Pancreas (tissue), 10 donors: Measurements from ENCODE around the gene SLC35G3. TPM values are rescaled to one million over a fixed set of nuclear protein-coding genes. Genes with fewer than 3 reads are reported as not detected.

ENCODE experiments used
- ATAC-seq, 4 donors: fragments of 200-7000 bp; cut with Tn5 transposase; one replicate each; pipeline versions ENCODE4 v1.8.0 to v1.9.1; 2020; ENCODE audit warnings: mild to moderate bottlenecking in 4 of 4, moderate library complexity in 4 of 4
- DNase-seq, 6 donors: peaks; one replicate each; pipeline ENCODE4 v3.0.0-alpha.2; 2020
- FAIRE-seq: peaks from 2 replicates; lab custom pipeline; 2012; peaks lifted over from hg19 to GRCh38; lab: Jason Lieb, UNC
- H3K27ac ChIP-seq, 4 donors: fragments of 200-600 bp; sonication (generic); 1 replicate in 3 of 4; 2 replicates in 1 of 4; pipeline versions ENCODE4 v1.5.0 to v1.8.0; 2020
- H3K27me3 ChIP-seq, 4 donors: fragments of 200-600 bp; one replicate each; pipeline ENCODE4 v1.8.0; 2021
- H3K36me3 ChIP-seq, 3 donors: fragments of 200-600 bp; sonication (generic) in 1 of 3; one replicate each; pipeline versions ENCODE4 v1.5.0 to v1.8.0; 2020 to 2021
- H3K4me1 ChIP-seq, 3 donors: fragments of 200-600 bp; one replicate each; pipeline ENCODE4 v1.8.0; 2021
- H3K4me3 ChIP-seq, 4 donors: fragments of 200-600 bp; sonication (generic) in 2 of 4; one replicate each; pipeline versions ENCODE4 v1.5.0 to v1.8.0; 2020 to 2021
- H3K9me3 ChIP-seq, 4 donors: fragments of 200-600 bp; one replicate each; pipeline ENCODE4 v1.8.0; 2021
- WGBS, 2 donors: extraction: QIAGEN DNeasy Blood & Tissue Kit; methylation state at CpG; one replicate each; pipeline ENCODE4 v1.1.7; 2013; 5-methylcytosine and 5-hydroxymethylcytosine counted together
- intact Hi-C, 3 donors: fragments of 100-400 bp; cut with DNase I; formaldehyde crosslinking; loops; one replicate each; pipeline versions ENCODE4 v1.11.1 to v1.14.2; 2022
- polyA plus RNA-seq, 2 donors: library from polyadenylated mRNA; stranded (reverse); fragments of 200-250 nt; gene quantifications; one replicate each; pipeline ENCODE4 v1.2.3, GENCODE V29; 2013
- total RNA-seq, 6 donors: library from RNA; stranded (reverse); fragmentation: NEBNext Ultra II Directional in 4 of 6; extraction: Animal tissue kit (Norgen Biotek cat#: 25700) in 4 of 6; gene quantifications; one replicate each; pipeline versions ENCODE4 v1.2.1 to v1.2.4, GENCODE V29; 2021 to 2023
- TF ChIP-seq, protein P1 (sequence below), 4 donors: fragments of 200-600 bp; sonication (generic) in 3 of 4; IDR thresholded peaks; one replicate each; pipeline versions ENCODE4 v1.5.0 to v1.8.0; 2021; ENCODE audit warnings: antibody characterized with exemption in 4 of 4
- donor health status: healthy with polysubstance abuse.
- donor health status: DM: no; HTN: no; CAD: no; lungs with moderate emphysema.
- donor health status: DM: no; HTN: no; CAD: no.
- donor health status: control.
- donor health status: control.
- donor health status: Bipolar disorder and iron deficiency.
- donor health status: DM: yes; HTN: yes; CAD: no.
- donor health status: DM: no; HTN: no; CAD: no.
- donor health status: DM: no; HTN: no; CAD: no.
- donor health status: DM: yes; HTN: yes; CAD: no.

Gene SLC35G3
- total and polyA plus RNA-seq, 8 donors, result not detected

DNA sequence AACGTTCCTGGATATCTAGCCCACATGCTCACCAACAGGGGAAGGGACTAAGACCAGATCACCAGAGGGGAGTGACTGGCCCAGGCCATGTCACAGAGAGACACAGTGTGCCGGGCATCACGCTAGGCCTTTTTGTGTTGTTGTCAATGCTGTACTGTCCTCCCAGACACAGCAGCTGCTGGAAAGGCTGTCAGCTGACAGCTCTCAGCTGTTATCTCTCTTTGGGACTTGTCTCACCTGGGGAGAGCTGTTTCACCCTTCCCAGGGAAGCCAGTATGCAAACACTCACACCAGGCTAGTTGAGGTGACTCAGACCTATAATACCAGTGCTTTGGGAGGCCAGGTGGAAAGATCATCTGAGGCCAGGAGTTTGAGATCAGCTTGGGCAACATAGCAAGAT is 27.1 kb downstream of the SLC35G3 start:
- Histone ChIP-seq H3K27me3 (no peaks in the 10 kb centered on the region), H3K4me3 (no peak overlapping the region), H3K9me3 (no peaks in the 10 kb centered on the region), H3K36me3 (no peaks in the 10 kb centered on the region), H3K27ac (no peak overlapping the region), H3K4me1 (no peaks in the 10 kb centered on the region)
- FAIRE-seq, result no peak
- ATAC-seq, result no peak
- 33 to 40% methylated on average over 3 of the region's 3 CpGs for WGBS, 2 donors
- no peak for DNase-seq
- intact Hi-C loops, result loop anchor here in 1 of 3 donors (10.0 kb wide), 1 partner anchor 368 kb away; the partner anchor contains the start of gene SLFN12L
- TF ChIP-seq, protein P1, sequence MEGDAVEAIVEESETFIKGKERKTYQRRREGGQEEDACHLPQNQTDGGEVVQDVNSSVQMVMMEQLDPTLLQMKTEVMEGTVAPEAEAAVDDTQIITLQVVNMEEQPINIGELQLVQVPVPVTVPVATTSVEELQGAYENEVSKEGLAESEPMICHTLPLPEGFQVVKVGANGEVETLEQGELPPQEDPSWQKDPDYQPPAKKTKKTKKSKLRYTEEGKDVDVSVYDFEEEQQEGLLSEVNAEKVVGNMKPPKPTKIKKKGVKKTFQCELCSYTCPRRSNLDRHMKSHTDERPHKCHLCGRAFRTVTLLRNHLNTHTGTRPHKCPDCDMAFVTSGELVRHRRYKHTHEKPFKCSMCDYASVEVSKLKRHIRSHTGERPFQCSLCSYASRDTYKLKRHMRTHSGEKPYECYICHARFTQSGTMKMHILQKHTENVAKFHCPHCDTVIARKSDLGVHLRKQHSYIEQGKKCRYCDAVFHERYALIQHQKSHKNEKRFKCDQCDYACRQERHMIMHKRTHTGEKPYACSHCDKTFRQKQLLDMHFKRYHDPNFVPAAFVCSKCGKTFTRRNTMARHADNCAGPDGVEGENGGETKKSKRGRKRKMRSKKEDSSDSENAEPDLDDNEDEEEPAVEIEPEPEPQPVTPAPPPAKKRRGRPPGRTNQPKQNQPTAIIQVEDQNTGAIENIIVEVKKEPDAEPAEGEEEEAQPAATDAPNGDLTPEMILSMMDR (IDR thresholded peaks at IDR 0.05), result no peak

DNA sequence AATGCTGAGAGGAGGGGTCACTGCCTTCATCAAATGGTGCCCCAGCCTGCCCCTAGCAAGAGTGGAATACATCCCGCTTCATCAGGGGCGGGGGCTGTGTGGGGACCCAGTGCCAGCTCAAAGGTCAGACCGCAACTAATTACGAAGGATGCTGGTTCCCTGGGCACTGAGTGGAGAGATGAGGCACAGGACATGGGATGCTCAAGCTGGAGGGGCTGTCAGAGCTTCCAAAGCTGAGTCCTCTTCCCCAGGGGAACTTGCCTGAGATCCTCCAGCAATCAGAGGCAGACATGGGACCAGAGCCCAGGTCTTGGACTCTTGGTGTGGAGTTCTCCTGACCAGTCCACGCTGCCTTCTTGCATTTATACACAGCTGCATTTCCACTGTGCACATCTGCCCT is 27.7 kb downstream of the SLC35G3 start:
- H3K9me3 ChIP-seq, result no peaks in the 10 kb centered on the region
- H3K27ac ChIP-seq, result no peak overlapping the region
- 47 to 61% methylated on average over 5 of the region's 5 CpGs for WGBS, 2 donors
- no peaks in the 10 kb centered on the region for H3K36me3 ChIP-seq
- DNase-seq, result no peak
- H3K4me1 ChIP-seq, result no peaks in the 10 kb centered on the region
- intact Hi-C loops, result loop anchor here in 1 of 3 donors (10.0 kb wide), 1 partner anchor 368 kb away; the partner anchor contains the start of gene SLFN12L
- ATAC-seq, result no peak
- no peak overlapping the region for H3K4me3 ChIP-seq
- TF ChIP-seq, protein P1 (IDR thresholded peaks at IDR 0.05), result no peak
- no peaks in the 10 kb centered on the region for H3K27me3 ChIP-seq
- no peak for FAIRE-seq

DNA sequence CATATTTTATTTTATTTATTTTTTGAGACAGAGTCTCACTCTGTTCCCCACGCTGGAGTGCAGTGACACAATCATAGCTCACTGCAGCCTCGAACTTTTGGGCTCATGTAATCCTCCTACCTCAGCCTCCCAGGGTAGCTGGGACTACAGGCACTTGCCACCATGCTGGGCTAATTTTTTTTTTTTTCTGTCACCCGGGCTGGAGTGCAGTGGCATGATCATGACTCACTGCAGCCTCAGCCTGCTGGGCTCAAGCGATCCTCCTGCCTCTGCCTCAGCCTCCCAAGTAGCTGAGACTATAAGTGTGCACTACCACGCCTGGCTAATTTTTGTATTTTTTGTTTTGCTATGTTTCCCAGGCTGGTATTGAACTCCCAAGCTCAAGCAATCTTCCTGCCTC is 29.5 kb downstream of the SLC35G3 start:
- intact Hi-C loops, result loop anchor here in 1 of 3 donors (10.0 kb wide), 1 partner anchor 370 kb away; the partner anchor contains the start of gene SLFN12L

DNA sequence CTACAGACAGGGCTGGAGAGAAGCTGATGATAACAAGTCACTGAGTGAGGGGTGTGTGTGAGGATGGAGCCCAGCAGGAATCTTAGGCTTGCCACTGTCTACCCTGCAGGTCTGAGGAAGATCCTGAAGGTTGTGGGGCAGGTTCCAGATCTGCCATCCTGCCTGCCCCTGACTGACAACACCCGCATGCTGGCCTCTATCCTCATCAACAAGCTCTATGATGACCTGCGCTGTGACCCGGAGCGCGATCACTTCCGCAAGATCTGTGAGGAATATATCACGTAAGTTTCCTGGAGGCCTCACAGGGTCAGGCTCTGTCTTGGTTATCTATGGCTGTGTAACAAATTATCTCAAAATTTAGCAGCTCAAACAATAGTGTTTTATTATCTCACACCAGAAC is 30.3 kb downstream of the SLC35G3 start:
- no peak for FAIRE-seq

More for the DNA sequence above, 29.5 kb downstream of the SLC35G3 start:
- no peak for DNase-seq
- no peaks in the 10 kb centered on the region for H3K4me1 ChIP-seq
- FAIRE-seq, result no peak
- WGBS, 2 donors, result 51 to 64% methylated on average over 5 of the region's 5 CpGs
- no peak overlapping the region for H3K27ac ChIP-seq
- no peaks in the 10 kb centered on the region for H3K9me3 ChIP-seq
- no peak for ATAC-seq
- H3K36me3 ChIP-seq, result no peaks in the 10 kb centered on the region
- H3K4me3 ChIP-seq, result no peak overlapping the region
- TF ChIP-seq, protein P1 (IDR thresholded peaks at IDR 0.05), result no peak
- no peaks in the 10 kb centered on the region for H3K27me3 ChIP-seq

DNA sequence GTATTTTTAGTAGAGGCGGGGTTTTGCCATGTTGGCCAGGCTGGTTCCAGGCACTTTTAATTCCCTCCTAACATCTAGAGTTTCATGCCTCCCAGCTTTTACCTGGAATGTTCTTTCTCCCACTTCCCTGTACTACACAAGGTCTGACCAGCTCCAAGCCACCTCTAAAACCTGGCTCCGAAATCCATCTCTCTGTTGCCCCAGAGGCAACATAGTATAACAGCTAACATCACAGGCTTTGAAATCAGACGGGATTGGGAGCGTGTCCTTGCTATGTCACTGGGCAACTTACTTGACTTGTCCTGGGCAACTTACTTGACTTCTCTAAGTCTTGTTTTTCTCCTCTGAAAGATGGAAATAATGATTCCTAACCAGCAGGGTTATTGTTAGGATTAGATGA is 31.4 kb downstream of the SLC35G3 start:
- no peak overlapping the region for H3K4me3 ChIP-seq
- H3K36me3 ChIP-seq, result no peaks in the 10 kb centered on the region
- H3K27ac ChIP-seq, result no peak overlapping the region
- no peaks in the 10 kb centered on the region for H3K9me3 ChIP-seq
- no peaks in the 10 kb centered on the region for H3K4me1 ChIP-seq
- TF ChIP-seq, protein P1 (IDR thresholded peaks at IDR 0.05), result no peak
- H3K27me3 ChIP-seq, result no peaks in the 10 kb centered on the region
- WGBS, 2 donors, result 59 to 63% methylated on average over 4 of the region's 4 CpGs
- no peak for DNase-seq
- intact Hi-C loops, result loop anchor here in 1 of 3 donors (10.0 kb wide), 1 partner anchor 372 kb away; the partner anchor contains the start of gene SLFN12L
- FAIRE-seq, result no peak
- ATAC-seq, result no peak

More for the DNA sequence above, 30.3 kb downstream of the SLC35G3 start:
- ATAC-seq (no peak), DNase-seq (no peak)
- 91% methylated on average over 7 of the region's 7 CpGs for WGBS, 2 donors
- H3K27me3 ChIP-seq, result no peaks in the 10 kb centered on the region
- no peak overlapping the region for H3K4me3 ChIP-seq
- no peaks in the 10 kb centered on the region for H3K9me3 ChIP-seq
- TF ChIP-seq, protein P1 (IDR thresholded peaks at IDR 0.05), result no peak
- no peaks in the 10 kb centered on the region for H3K4me1 ChIP-seq
- no peaks in the 10 kb centered on the region for H3K36me3 ChIP-seq
- intact Hi-C loops, result loop anchor here in 1 of 3 donors (10.0 kb wide), 1 partner anchor 371 kb away; the partner anchor contains the start of gene SLFN12L
- no peak overlapping the region for H3K27ac ChIP-seq
